HG03558 (cell line): ENCODE measurements around the gene CADM1.

Experiments
- ATAC-seq: cut with Tn5 transposase; IDR thresholded peaks from one replicate; pipeline ENCODE4 v1.9.1; 2021; ENCODE audit warnings: moderate number of reproducible peaks; ENCODE audit not compliant: unreplicated experiment; ENCODE audit errors: extremely low read depth

CADM1 gene

DNA sequence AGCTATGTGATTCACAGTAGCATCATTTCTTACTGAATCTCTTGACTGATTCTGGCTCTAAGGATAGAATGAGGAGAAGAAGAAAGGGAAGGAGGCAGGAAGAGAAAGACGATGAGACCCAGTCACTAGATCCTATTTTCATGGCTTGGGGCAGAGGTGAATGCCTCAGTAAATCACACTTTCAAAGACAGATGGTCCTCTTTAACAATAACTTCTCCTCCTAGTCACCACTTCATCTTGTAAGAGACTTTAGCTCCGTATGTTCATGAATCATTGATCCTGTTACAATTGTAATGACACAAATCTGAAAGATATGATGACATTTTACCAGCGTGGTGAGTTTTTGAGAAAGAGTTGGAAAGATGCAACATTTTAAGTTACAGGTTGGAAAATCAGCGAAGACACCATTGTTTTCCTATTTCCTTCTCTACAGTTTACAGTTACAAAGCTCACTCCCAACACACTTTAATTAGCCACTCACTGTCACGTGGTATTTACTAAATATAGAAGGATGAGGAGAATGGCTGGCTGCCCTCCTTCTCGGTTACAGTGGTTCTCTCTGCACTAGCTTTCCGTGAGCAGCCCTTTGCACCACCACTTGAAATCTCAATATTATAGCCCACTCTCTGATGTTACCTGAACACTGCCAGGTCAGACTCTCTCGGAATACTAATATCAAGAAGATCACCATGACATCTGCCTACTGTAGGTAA lies 205.8 kb downstream of the CADM1 start:
- ATAC-seq = no peak

DNA sequence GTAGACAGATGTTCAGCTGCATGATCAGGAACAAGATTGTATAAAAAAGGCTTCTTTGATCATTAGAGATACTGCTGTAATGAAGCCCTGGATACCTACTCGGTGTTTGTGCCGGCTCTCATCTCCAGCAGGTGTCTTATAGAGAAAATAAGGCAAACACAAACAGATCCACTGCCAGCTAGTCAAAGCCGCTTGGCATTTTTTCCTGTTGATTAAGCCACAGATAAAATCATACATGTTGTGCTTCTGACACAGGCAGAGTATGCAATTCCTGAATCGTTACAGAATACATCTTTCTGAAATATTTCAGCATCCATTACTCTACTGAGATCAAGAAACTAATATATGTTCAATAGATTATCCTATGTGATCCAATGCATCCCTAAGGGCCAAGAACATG lies 206.9 kb downstream of the CADM1 start:
- ATAC-seq = no peak

DNA sequence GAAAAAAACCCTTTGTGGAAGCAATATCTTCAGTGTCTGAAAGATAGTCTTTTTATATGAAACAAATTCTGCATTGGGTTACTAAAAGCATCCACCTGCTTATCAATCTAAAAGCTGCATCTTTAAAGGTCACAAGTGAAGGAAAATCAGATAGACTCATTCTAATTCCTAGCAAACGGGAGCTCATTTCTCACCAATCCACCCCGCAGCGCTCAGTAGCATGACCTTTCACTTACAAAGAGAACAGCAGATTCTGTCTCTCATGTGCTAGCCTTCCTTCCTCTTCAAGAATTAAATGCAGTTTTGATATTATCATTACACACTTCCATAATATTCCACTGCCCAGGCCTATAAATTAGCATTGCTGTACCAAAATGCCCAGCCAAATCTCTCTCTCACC lies 212.9 kb downstream of the CADM1 start:
- ATAC-seq = no peak

DNA sequence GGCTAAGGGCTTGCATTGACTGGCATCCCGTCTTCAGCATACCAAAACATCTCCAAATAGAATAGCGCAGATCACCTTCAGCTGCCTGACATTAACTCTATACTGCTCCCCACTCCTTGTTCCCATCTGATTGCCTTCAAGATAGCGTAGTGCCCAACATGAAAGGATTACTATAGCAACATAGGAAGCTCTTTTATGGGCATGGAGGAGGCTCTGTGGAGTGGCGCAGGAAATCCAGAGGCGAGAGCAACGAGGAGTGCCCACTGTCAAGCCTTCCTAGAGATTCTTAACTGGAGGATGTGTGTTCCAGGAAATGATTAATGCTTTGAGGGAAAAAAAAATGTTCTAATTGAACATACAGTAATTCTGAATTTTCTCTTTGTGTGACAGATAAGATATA lies 213.3 kb downstream of the CADM1 start:
- no peak for ATAC-seq

DNA sequence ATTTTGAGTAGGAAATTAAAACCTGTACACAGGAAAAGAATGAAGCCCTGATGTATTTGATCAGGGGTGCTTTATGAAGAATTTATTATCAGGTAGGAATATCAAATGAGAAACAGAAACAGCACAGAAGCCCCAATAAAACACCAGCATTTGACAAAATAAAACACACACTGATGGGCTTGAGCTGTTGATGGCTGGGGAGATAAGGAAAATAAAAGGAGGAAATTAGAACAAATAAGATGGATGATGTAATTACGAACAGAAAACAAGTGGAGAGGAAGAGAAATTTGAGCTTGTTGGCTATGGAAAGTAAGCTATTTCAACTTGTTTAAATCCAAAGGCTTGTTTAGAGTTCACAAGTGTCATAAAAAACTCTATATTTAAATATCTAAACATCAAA lies 213.7 kb downstream of the CADM1 start:
- no peak for ATAC-seq

DNA sequence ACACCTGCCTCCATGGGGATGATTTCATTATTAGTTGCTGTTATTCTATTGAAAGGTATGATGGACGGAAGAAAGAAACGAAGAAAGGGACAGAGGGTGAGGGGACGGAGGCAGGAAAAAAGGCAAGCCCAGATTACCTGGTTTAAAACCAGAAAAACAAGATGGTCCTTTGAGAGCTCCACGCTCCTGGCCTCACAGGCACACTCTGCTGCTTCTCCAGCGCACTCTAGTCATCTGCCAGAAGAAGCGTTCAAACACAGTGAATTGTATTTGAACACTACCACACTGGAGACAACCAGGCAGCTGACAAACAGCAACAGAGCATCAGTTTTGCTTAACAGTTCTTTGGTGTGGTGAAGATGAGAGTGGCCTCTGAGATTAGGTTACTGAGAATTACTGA lies 216.9 kb downstream of the CADM1 start:
- ATAC-seq = no peak

DNA sequence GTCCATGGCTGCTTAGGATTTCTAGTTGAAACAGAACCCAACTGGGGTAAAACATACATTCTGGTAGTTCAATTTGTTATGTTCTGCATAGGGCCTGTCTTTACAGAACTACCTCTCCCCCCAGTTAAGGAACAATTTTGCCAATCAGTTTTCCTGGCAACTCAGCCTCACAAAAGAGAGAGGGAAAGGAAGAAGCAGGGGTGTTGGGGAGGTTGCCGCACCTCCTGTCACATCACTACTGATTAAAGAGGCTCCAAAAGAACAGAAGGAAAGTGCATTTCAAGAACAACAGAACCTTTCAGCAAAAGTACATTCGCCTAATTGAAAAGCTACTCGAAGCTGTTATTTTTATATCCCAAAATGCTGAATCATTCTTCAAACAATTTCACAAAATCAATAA lies 217.6 kb downstream of the CADM1 start:
- no peak for ATAC-seq

DNA sequence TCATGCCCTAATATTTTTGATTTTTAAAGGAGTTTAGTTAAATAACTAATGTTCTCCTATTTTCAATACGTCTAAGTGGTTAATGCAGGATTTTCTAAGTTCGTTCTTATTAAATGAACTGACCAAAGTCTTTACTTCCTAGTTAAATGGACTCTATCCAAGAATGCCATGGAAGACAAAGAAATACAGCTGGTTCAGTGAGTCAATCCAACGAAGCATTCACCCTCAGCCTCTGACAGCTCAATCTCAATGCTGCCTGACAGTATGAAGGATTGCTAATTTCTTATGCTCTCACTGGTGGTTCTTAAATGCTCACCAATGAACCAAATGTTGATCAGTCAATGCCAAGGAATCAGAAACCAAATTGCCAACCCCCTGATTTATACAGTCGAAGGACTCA lies 219.4 kb downstream of the CADM1 start:
- no peak for ATAC-seq

DNA sequence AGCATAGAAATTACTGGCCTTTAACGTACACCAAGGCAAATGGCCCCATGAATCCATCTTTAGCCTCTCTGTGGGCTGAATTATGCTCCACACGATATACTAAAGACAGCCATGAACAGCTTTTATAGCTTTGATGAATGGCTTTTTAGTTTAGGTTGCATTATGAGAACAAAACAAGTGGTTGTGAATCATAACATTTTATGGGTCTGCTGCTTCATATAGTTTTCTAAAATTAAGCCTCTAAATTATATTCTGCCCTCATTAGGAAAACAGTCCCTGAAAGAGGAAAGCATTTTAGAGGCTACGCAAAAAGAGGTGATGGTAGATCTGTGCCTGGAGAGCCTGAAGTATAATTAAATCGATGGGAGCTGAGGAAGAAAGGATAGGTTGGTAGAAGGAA lies 221.3 kb downstream of the CADM1 start:
- no peak for ATAC-seq

DNA sequence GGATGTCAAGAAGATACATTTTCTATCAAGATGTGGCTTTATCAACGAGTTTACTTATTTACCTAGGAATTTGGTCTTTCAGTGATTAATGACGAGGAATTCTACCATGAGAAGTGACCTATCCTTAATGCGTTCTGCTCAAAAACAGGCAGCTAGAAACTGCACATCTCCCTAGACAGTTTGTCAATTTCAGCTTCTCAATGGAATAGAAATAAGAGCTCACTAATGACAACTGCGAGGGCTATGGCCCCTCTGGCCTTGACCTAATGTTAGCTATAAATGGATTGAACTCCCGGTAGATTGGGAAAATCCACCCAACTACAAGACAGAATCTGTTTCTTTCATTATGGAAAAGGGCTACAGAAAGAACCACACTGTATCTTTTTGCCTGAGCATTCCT lies 223.4 kb downstream of the CADM1 start:
- no peak for ATAC-seq

DNA sequence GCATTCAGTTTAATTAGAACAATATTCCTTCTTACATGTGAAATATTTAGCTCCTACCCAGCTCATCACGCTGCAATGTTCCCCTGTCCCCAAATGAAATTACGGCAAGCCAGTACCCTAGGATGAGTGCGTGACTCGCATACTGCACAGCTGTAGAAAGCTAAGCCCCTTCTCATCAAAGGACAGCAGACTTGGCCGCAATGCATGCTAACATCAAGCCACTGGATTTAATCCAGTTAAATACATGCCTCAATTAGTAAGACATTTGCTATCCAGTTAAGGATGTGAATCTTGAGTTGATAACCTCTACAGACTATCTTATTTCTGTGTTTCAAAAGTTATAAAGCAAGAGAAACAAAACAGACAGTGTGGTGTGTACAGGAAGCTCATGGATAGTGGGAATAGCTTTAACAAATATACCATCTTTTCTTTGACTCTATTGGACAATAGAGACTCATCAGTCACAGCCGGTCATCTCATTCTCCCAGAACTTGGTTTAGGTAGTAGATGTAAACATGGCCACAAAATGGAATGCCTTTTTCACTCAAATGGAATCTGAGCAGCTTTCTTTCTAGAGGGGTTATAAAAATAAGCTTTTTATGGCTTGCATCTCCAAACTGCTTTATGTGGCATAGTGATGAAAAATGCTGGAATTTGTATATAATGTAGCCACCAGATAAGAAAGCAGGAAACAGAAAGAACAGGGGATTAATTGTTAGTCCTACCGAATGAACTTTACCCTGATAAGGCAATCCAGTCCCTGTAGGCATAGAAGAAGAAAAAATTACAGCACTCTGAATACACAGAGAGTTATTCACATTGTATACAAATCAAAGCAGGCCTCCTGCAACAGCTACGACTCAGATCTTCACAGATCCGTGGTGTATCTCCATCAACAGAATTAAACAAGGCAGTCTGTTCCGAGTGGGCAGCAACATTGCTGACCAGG lies 224.1 kb downstream of the CADM1 start:
- no peak for ATAC-seq

DNA sequence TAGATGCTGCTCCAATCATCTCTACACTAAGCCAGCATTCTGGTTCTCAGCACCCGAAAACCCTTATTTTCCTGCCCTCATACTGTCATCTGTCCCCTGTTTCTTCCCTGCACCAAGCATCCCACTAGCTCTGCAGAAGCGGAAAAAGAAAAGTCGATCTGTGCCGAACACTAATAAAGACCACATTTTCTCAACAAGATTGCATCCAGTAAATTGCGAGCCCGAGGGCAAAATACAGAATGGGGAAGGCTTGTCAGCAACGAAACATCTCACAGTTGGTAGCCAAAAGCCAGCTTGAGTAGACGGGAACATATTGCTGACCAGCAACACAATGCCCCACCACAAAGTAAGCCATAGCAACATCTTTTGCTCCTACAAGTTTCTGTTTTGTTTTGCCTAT lies 227.4 kb downstream of the CADM1 start:
- no peak for ATAC-seq

DNA sequence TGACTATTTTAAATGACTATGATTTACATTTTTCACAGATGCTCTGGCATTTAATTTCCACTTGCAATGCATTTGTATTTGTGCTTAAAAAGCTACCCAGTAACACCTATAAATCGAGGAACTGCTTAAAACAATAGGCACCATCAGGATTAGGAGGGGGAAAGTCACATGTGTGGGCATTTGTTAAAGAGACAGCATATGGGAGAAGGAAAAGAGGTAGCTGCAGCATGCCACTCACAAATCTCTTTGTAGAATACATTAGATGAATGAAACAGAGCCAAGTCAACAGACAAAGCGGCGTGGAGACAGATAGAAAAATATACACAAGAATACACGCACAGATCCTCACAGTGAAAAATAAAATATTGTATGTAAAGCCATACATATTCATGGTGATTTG lies 228.0 kb downstream of the CADM1 start:
- ATAC-seq = no peak

DNA sequence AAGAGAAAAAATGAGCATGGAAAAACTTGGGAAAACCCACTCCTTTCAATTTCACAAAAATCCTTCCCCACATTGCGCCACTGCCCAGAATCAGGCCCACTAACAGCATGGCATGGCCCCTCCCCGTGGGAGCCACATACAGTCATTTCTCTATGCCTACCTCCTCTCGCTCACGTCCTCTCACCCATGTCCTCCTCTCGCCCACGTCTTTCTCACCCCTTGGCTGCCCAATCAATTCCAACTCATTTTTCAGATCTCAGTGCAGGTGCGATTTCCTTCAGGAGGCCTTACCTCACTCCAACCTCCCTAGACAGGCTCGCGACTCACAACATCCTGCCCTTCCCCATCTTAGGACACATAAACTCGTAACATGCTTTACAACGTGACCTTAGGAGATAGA lies 229.2 kb downstream of the CADM1 start:
- ATAC-seq = no peak

DNA sequence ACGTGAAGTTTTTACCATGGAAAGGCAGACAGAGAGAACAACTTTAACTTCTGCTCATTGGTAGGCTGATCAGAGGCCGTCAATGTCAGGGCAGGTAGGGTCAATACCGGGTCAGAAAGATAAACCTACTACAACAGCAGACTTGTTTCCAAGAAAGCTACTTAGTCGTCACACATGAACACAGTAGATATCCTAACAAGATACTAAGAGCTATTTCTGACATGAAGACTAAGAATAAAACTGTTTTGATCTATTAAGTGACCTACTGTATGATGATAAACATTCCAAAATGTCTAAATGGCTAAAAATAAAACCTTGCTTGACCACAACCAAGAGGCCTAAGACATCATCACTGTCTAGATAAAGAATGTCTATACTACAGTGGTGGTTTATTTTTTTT lies 231.3 kb downstream of the CADM1 start:
- ATAC-seq = no peak

DNA sequence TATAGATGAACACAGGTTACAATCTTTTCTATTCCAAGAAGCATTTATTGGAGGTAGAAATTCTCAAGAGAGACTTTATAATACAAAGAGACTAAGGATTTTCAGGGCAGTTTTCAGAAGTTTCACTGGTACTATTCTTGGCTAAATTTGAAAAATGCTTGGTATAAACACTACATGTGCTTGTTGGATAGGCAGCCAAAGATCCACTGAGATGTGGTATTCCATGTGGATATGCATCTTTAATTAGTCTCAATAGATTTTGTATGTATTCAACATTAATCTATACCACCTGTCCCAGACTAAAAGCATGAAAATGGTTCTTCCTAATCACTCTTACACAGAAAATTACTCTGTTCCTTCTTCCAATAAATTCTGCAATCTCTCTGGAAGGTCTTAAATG lies 232.6 kb downstream of the CADM1 start:
- no peak for ATAC-seq

DNA sequence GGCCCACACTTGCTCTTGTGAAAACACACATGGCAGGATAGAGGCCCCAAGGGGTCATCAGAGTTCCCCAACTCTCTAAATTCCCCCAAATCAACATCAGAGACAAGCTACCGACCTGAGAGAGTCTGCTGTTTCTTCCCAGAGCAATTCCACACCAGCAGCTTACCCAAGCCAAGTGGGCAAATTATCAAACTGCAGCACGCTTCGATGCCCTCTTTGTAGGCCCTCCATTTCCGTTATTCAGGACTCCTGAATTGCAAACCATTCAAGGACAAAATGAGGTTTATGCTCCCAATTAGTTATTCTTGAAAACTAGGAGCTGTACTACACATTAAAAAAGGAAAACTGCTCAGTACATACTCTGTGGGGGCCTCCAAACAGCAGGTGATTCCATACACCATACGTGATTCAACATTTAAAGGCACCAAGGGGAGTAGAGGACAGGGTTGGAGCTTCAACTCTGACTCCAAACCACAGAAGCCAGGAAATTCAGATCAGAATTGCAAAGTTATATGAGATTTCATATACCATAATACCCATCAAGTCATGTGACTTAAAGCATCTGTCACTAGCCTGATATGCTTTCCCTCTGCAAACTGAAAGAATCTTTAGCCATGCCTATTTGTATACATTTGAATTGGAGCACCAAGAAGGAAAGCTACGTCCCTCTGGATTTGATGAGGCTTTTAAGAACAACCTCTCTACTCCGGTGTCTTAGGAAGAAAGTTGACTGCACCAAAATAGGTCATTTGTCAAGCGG lies 234.8 kb downstream of the CADM1 start:
- no peak for ATAC-seq

DNA sequence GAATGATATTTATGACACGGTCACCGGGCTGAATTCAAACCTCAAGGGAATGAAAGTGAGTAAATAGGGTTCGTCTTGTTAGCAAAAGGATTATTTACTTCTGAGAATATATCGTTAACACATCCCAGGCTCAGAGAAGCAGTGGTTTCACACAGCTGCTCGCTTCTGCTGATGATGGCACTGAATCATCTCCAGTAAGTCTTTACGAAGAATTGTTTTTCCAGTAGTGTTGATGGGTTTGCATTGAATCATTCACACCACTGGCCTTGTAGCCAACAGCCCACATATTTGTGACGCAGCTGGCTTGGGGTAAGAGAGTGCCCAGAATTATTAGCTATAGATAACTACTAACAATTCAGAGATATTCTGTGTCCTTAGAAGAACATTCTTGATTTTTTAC lies 236.3 kb downstream of the CADM1 start:
- ATAC-seq = no peak

DNA sequence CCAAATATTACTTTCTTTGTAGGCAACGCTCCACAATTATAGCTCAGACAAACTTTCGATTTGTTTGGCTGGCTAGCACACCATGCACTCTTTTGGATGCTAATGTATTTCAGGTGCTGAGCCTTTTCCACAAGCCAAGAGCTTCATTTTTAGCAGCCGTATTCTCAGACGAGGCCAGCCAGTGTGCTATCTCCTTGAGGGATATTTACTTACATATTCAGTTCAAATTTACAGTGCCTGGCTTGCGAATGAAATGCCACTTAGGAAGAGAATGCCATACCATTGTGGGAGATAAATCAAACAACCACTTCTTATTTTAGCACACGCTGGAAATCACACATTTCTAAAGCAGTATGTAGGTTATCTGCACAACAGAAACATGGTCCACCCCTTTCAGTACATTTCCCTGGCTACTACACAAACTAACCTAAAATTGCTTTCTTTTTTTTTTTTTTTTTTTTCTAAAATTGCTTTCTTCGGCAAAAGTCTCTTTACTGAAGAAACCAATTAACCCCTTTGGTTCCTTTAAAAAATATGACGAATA lies 236.9 kb downstream of the CADM1 start:
- ATAC-seq = no peak

DNA sequence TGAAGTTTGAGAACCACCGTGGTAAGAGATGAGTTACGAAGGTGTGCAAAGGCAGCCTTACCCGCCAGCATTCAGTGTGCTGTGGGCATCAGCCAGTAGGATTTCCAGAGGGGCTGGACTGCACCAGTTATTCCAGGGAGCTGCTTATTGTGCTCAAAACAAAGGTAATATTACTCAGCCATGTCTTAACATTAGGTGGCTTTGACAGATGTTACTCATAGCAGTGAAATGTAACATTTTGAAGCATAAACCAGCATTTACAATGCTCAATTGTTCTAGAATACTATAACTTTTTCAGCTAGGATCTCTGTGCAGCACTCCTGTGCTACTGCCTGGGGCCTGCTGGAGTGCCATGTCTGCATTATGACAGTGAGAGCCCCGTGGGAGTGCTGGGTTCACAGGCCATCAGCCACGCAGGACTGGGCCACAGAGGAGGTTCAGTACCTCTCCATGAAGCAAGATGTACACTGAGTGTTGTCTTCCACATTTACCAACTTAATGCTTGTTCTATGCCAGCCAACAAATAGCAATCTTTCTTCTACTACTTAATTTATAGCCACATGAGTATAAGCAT lies 238.1 kb downstream of the CADM1 start:
- no peak for ATAC-seq
